Smooth muscle cell of the brain vasculature (primary cell): Measurements from ENCODE around the gene UBE3B.

Source experiments
- DNase-seq: peaks from one replicate; pipeline ENCODE4 v3.0.0-alpha.2; 2012; ENCODE audit warnings: low read depth, low spot score

Gene UBE3B

DNA sequence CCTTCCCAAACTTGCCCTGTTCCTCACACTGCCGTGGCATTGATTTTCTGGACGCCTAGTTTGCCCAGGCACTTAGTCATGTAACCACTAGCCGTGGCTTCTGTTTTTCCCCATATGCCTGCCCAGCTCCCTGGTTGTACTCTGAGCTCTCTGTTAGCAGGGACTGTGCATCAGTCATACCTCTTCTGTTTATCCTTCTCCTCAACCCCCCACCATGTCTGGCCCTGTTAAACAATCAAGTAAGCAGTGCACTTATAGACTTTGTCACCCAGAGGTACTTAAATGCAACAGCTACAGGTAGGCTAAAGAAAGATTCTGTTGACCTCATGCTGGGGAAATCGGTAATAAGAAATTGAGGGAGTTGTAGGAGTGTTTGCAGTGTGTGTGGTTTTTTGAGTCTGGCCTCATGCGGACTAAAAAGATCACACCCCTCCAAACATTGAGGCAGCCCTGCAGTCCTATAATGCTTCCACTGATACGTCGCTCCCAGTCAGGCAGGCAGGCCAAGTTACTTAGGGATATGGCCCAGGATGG is 17.0 kb downstream of the UBE3B start:
- no peak for DNase-seq

DNA sequence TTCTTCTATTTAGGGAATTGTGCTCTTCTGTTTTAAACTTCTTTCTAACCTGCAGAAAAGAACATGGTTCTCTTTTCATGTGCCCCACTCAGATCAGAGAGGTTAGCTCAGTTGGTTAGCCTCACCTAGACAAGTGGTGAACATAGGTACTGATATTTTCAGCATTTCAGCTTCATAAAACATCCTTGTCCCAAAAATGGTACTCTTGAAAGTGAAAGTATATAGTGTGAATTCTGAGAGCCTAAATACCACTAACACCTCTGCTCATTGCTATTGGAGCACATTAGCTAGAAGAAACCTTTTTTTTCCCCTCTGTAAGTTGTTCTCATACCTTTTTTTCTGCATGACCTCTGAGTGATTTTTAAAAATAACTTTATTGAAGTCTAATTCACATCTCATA is 17.6 kb downstream of the UBE3B start:
- no peak for DNase-seq

GRCh38 chr12:109496306-109496705 is 18.9 kb downstream of the UBE3B start:
- DNase-seq: no peak

GRCh38 chr12:109497675-109498074 is 20.2 kb downstream of the UBE3B start:
- DNase-seq: no peak

DNA sequence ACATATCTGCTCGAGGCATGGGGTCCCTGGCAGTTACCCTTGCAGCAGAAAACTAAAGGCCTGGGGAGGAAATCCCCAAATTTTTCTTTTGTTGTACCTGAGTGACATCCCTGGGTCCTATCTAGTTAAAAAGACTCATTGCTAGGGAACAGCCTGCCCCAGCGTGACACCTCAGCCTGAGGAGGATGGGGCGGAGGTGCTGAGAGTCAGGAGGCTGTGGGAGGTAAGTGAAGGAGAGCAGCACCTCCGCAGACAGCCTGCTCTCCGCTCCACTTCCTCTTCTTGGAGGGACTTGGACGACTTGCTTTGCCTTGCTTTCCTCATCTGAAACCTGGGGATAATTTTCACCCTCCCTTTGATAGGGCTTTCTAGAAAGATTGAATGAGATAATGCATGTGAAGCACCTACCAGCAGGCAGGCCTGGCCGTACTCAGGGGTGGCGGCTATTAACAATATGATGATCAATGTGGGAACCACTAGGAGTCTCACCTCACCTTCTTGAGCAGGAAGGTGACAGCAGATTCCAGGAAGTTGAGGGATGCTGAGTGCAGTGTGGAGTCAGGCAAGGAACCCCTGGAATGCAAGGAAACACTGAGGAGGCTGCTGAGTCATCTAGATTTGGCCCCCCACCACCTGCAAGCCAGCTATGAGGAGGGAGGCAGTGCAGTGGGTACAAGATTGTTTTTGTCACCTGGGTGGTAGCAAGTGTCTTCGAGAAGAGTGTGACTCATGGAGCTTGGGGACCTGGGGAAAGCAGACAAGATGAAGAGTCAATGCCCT is 23.2 kb downstream of the UBE3B start:
- DNase-seq: no peak

DNA sequence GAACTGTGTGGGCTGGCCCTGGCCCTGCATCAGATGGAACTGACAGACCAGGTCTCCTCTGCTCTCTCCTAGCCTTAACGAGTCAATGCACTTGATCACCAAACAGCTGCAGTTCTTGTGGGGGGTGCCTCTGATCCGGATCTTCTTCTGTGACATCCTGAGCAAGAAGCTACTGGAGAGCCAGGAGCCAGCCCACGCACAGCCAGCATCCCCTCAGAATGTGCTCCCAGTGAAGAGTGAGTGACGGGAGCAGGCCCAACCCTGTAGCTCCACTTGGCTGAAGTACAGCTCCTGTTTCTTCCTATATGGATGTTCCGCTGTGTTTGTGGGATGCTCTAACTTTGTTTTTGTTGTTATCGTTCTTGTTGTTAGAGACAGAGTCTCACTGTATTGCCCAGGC is 23.9 kb downstream of the UBE3B start:
- DNase-seq: no peak

DNA sequence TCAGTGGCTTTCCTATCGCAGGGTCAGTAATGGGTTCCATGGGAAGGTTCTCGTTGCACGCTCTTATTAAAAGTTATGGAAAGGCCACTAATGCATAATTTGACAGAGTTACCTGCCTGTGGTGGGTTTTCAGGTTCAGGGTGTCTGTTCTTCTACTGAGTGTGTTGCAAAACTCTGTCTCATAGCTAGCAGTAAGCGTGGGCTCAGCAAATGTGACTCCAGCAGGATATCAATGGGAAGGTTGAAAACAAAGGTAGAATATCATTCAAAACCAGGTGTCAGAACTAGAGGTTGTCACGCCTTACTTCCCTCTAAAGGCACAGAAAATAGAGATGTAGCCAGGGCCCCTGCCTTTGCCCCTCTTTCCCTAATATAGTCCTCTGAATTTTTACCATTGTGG is 24.9 kb downstream of the UBE3B start:
- no peak for DNase-seq

DNA sequence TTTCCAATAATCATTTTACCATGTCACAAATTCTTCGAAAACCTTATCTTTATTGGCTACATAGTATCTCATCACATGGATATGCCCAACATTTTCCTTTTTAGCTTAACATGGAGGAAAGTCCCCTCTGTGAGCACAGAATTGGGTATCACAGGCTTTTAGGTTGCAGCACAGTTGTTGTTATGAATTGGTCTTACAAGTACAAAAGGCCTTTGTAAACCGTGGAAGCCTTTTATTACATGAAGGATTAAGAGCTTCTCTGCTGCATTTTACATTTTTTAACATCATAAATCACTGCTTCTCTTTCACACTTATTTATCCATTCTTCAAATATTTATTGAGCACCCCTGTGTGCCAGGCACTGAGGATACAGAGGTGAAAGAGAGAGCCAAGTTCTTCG is 26.2 kb downstream of the UBE3B start:
- no peak for DNase-seq

- no peak for DNase-seq
Measured at GRCh38 chr12:109504068-109504467, 26.6 kb downstream of the UBE3B start.

DNA sequence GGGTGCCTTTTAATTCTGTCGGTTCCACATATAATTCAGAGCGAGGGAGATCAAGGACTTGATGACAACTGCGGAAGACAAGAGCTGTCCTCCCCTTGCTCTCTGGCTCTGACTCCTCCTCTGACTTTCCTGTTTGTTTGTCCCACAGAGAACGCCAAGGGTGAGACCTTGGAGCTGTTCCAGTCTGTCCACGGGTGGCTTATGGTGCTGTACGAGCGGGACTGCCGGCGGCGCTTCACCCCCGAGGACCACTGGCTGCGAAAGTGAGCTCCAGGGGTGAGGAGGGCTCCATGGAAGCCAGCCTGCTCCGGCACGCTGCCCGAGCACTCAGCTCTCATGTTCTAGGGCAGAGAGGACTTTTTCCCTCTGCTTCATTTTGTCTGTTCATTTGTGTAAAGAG is 32.8 kb downstream of the UBE3B start:
- DNase-seq: no peak

GRCh38 chr12:109512608-109513007 is 35.2 kb downstream of the UBE3B start:
- peak; percentile 7 for DNase-seq

DNA sequence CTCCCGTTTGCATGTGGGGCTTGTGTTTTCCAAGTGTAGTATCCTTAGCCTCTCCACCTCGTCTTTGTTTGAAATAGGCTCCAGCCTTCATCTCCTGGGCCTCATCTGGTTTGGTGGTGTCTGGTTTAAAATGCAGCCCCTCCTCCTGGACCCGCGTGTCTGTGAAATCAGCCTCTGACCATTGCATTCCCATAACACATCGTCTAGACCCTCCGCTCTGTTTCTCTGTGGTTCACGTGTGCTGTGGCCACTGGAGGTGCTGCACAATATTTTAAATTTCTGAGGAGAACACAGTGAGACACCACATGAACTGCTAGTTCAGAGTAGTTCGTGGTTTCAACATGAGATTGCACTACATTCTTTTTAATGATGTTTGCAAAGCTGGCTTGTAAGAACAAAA is 35.6 kb downstream of the UBE3B start:
- no peak for DNase-seq

GRCh38 chr12:109513977-109514376 is 36.5 kb downstream of the UBE3B start:
- no peak for DNase-seq

- DNase-seq: no peak
Measured at GRCh38 chr12:109517619-109518018, 40.2 kb downstream of the UBE3B start.

GRCh38 chr12:109518820-109519665 is 41.6 kb downstream of the UBE3B start:
- no peak for DNase-seq

DNA sequence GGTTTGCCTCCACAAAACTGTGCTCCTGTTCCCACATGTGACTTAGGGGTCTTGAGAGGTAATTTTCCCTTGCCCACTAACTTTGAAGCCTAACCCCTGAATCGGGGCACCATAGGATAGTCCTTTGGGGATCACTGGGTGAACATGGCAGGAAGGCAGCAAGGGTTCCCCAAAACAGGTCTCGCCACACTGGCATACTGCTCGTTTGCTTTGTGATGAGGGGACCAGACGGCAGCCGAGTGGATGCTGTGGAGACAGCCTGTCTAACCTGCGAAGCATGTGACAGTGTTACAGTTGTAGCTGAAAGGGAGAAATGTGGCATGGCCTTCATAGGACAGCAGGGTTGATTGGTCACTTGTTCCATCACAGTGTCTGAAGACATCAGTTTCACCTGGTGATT is 42.4 kb downstream of the UBE3B start:
- no peak for DNase-seq

GRCh38 chr12:109521831-109522230 is 44.4 kb downstream of the UBE3B start:
- no peak for DNase-seq

GRCh38 chr12:109523071-109523470 is 45.6 kb downstream of the UBE3B start:
- DNase-seq: no peak

DNA sequence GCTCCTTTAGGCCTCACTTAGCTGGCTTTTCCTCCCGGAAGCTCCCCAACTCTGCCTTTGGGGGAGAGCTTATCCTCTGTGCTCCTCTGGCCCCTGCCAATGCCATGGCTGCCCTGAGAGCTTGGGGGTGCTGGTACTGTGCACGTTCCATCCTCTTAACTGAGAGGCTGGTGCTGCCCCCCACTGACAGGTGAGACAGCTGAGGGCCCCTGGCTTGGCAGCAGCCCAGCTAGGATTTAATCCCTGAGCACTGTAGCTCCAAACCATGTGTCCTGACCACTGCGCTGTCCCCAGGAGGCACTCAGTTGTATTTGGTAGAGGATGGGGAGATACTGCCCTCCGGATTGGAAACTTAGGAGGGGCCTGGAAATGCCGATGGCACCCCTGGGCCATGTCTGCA is 46.1 kb downstream of the UBE3B start:
- DNase-seq: no peak

- no peak for DNase-seq
Measured at GRCh38 chr12:109524466-109525278, 47.2 kb downstream of the UBE3B start.

DNA sequence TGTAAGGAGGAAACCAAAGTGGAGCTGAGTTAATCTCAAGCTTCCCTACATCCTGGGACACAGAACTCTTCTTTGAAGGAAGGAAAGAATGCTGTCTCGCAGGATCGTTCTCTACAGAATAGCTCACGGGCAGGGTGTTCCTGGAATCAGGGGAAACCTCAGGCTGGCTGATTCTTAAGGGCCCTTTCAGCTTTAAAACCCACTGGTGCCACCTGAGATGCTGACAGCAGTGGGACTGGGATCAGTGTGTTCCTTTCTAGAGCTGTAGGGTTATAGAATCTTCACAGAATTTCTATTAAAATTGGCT is 47.8 kb downstream of the UBE3B start:
- DNase-seq: no peak

GRCh38 chr12:109527489-109528123 is 50.2 kb downstream of the UBE3B start:
- DNase-seq: no peak
